Neural progenitor cell (in vitro differentiated cells): ENCODE results near the gene GM2A. TPM values are rescaled to one million over a fixed set of nuclear protein-coding genes. Genes with fewer than 3 reads are reported as not detected.
"Not testable (repeated sequence)": the region's sequence is repeated elsewhere in the genome, so short reads cannot be mapped to it uniquely, and the experiment has no call there.

Experiments
- DNase-seq: peaks from one replicate; pipeline ENCODE4 v3.0.0-alpha.2; 2016; ENCODE audit warnings: low spot score
- H2AFZ ChIP-seq: fragments of 200-600 bp; sonication (generic); replicated peaks from 2 replicates; pipeline ENCODE4 v1.6.1; 2016; ENCODE audit warnings: antibody characterized with exemption
- H3F3A ChIP-seq: fragments of 200-600 bp; sonication (generic); 2 replicates; pipeline ENCODE4 v1.6.1; 2016; ENCODE audit warnings: antibody characterized with exemption, low read depth
- H3K27ac ChIP-seq: fragments of 200-600 bp; sonication (generic); 2 replicates; pipeline ENCODE4 v1.5.1; 2016; ENCODE audit warnings: mild to moderate bottlenecking
- H3K27me3 ChIP-seq: fragments of 200-600 bp; sonication (generic); 2 replicates; pipeline ENCODE4 v1.6.1; 2016; ENCODE audit warnings: mild to moderate bottlenecking, moderate library complexity
- H3K36me3 ChIP-seq: fragments of 200-600 bp; sonication (generic); 2 replicates; pipeline ENCODE4 v1.5.1; 2016
- H3K4me1 ChIP-seq: fragments of 200-600 bp; sonication (generic); 2 replicates; pipeline ENCODE4 v1.6.1; 2016; ENCODE audit warnings: mixed run types
- H3K4me2 ChIP-seq: fragments of 200-600 bp; sonication (generic); 2 replicates; pipeline ENCODE4 v1.6.1; 2016
- H3K4me3 ChIP-seq: fragments of 200-600 bp; sonication (generic); 2 replicates; pipeline ENCODE4 v1.5.1; 2016
- H3K79me2 ChIP-seq: fragments of 200-600 bp; sonication (generic); 2 replicates; pipeline ENCODE4 v1.6.1; 2016; ENCODE audit warnings: low read depth
- H3K9ac ChIP-seq: fragments of 200-600 bp; sonication (generic); 2 replicates; pipeline ENCODE4 v1.6.1; 2016
- H3K9me3 ChIP-seq: fragments of 200-600 bp; sonication (generic); 2 replicates; pipeline ENCODE4 v1.5.1; 2016; ENCODE audit warnings: low read depth
- H4K20me1 ChIP-seq: fragments of 200-600 bp; sonication (generic); 2 replicates; pipeline ENCODE4 v1.6.1; 2016; ENCODE audit warnings: low read depth
- H3K27ac Mint-ChIP-seq: 3 replicates; pipeline ENCODE4 v1.8.0; 2021; ENCODE audit warnings: mixed read lengths
- H3K27me3 Mint-ChIP-seq: 2 replicates; pipeline ENCODE4 v1.8.0; 2022; ENCODE audit warnings: low read depth, mild to moderate bottlenecking, inconsistent platforms, moderate library complexity, mixed read lengths; ENCODE audit not compliant: insufficient read depth
- H3K36me3 Mint-ChIP-seq: 3 replicates; pipeline ENCODE4 v1.8.0; 2021; ENCODE audit warnings: mixed read lengths
- H3K4me1 Mint-ChIP-seq: 3 replicates; pipeline ENCODE4 v1.8.0; 2021; ENCODE audit warnings: mixed read lengths
- H3K4me3 Mint-ChIP-seq: 3 replicates; pipeline ENCODE4 v1.8.0; 2021; ENCODE audit warnings: mild to moderate bottlenecking, moderate library complexity, mixed read lengths
- H3K9me3 Mint-ChIP-seq: 3 replicates; pipeline ENCODE4 v1.8.0; 2020; ENCODE audit warnings: mixed read lengths
- EZH2 ChIP-seq: fragments of 200-600 bp; sonication (generic); IDR thresholded peaks from 2 replicates; pipeline ENCODE4 v1.6.1; 2017; ENCODE audit warnings: antibody characterized with exemption, mild to moderate bottlenecking, moderate library complexity
- EZH2phosphoT487 ChIP-seq: fragments of 200-600 bp; sonication (generic); IDR thresholded peaks from 2 replicates; pipeline ENCODE4 v1.6.1; 2017; ENCODE audit warnings: antibody characterized with exemption
- total RNA-seq: library from RNA; depleted of rRNA; stranded (reverse); fragments of >200 nt; gene quantifications from 2 replicates; pipeline ENCODE4 v1.2.3, GENCODE V29; 2015; ENCODE audit warnings: low replicate concordance
- TF ChIP-seq, protein P1 (sequence below): fragments of 200-600 bp; sonication (generic); IDR thresholded peaks from 2 replicates; pipeline ENCODE4 v1.5.1; 2017; ENCODE audit warnings: antibody characterized with exemption, mild to moderate bottlenecking

The GM2A gene
- total RNA-seq, 1 donor from 2014 or later, result 19.4 TPM

DNA sequence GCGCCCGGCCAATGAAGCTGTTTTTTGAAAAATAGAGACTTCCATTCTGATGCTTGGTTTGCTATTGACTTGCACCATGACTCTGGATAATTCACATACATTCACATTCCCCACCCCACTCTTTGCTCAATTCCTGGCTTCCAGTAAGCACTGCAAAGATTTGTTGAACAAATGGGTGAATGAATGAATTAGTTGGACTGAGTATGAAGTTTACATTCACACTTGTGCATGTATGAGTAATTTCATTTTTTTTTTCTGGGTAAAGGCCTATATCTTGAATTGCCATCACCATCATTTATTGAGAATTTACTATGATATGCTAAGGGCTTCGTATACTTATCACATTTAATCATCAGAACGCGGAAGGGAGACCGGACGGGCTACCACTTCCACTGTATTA is 15.3 kb upstream of the GM2A start:
- H2AFZ ChIP-seq, result no peak overlapping the region
- no peak overlapping the region for H3K9ac ChIP-seq
- H3K9me3 Mint-ChIP-seq, result peaks cover 6% of the 10 kb centered on the region
- H3K27me3 ChIP-seq, result no peaks in the 10 kb centered on the region
- peaks cover 2% of the 10 kb centered on the region for H3K4me1 Mint-ChIP-seq
- H3K79me2 ChIP-seq, result no peaks in the 10 kb centered on the region
- no peaks in the 10 kb centered on the region for H3K36me3 Mint-ChIP-seq
- H3K27me3 Mint-ChIP-seq, result peaks cover 6% of the 10 kb centered on the region
- no peaks in the 10 kb centered on the region for H4K20me1 ChIP-seq
- H3K4me2 ChIP-seq, result no peak overlapping the region
- H3K27ac ChIP-seq, result no peak overlapping the region
- H3K4me3 Mint-ChIP-seq, result no peak overlapping the region
- H3K36me3 ChIP-seq, result no peaks in the 10 kb centered on the region
- no peaks in the 10 kb centered on the region for H3F3A ChIP-seq
- H3K27ac Mint-ChIP-seq, result no peak overlapping the region
- no peak for DNase-seq
- no peaks in the 10 kb centered on the region for H3K4me1 ChIP-seq
- H3K4me3 ChIP-seq, result no peak overlapping the region
- no peaks in the 10 kb centered on the region for H3K9me3 ChIP-seq
- TF ChIP-seq, protein P1, sequence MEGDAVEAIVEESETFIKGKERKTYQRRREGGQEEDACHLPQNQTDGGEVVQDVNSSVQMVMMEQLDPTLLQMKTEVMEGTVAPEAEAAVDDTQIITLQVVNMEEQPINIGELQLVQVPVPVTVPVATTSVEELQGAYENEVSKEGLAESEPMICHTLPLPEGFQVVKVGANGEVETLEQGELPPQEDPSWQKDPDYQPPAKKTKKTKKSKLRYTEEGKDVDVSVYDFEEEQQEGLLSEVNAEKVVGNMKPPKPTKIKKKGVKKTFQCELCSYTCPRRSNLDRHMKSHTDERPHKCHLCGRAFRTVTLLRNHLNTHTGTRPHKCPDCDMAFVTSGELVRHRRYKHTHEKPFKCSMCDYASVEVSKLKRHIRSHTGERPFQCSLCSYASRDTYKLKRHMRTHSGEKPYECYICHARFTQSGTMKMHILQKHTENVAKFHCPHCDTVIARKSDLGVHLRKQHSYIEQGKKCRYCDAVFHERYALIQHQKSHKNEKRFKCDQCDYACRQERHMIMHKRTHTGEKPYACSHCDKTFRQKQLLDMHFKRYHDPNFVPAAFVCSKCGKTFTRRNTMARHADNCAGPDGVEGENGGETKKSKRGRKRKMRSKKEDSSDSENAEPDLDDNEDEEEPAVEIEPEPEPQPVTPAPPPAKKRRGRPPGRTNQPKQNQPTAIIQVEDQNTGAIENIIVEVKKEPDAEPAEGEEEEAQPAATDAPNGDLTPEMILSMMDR, result no peak
- no peak for TF ChIP-seq EZH2phosphoT487
- TF ChIP-seq EZH2, result no peak

DNA sequence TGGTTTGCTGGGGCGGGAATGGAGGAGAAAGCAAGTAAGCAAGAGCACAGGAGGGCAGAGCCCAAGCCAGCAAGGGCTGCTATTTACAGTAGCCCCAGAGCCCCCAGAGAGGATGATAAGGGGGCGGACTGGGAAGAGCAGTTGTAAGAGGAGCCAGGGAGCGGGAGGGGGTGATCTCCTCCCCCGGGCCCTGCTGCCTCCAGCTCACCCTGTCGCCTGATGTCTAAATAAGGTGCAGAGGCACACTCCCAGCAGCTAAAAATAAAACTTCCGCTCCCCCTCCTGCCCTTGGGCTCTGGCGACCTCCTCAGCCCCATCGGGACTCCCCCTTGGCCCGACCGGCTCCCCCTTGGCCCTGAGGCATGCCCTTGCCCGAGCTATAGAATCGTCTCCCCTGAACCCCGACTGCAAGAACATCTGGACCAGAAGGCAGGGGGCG is 14.7 kb upstream of the GM2A start:
- no peak overlapping the region for H3K9ac ChIP-seq
- H2AFZ ChIP-seq, result peak overlapping the region; percentile 42
- no peaks in the 10 kb centered on the region for H3K9me3 ChIP-seq
- H3K4me3 ChIP-seq, result no peak overlapping the region
- H4K20me1 ChIP-seq, result no peaks in the 10 kb centered on the region
- peak overlapping the region; percentile 29 for H3K27ac Mint-ChIP-seq
- no peak overlapping the region for H3K4me3 Mint-ChIP-seq
- no peaks in the 10 kb centered on the region for H3K27me3 ChIP-seq
- H3K27me3 Mint-ChIP-seq, result peaks cover 6% of the 10 kb centered on the region
- H3F3A ChIP-seq, result no peaks in the 10 kb centered on the region
- H3K9me3 Mint-ChIP-seq, result peaks cover 6% of the 10 kb centered on the region
- H3K4me2 ChIP-seq, result no peak overlapping the region
- TF ChIP-seq EZH2phosphoT487 (no peak), EZH2 (no peak)
- TF ChIP-seq, protein P1, result no peak
- DNase-seq, result no peak
- no peak overlapping the region for H3K27ac ChIP-seq
- H3K36me3 ChIP-seq, result no peaks in the 10 kb centered on the region
- H3K4me1 ChIP-seq, result no peaks in the 10 kb centered on the region
- peaks cover 2% of the 10 kb centered on the region for H3K4me1 Mint-ChIP-seq
- H3K79me2 ChIP-seq, result no peaks in the 10 kb centered on the region
- no peaks in the 10 kb centered on the region for H3K36me3 Mint-ChIP-seq

DNA sequence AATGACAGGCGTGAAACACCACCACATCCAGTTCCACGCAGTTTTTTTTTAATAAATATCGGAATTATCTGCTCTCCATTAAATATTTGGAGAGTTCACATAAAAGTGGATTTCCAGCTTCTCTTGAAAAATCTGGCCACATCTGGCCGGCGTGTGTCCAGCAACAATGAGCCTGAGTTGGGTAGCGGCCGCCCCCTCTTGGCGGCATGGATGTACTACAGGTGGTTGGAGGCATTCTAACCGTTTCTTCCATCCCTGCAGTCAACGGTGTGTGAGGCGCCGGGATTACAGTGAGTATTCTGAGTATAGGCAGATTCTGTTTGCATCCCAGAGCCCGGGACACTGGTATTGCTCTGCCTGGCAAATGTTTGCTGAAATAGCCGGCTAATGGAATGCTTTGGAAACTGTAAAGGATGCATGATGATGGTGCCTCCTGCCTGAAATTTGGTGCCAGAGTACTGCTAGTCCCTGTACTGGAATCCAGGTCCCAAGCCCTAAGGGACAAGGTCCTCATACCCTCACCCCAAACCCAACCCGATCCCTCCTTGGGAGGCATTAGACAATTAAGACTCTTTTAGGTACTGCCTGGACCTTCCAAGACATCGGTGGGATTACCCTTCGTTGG is 13.6 kb upstream of the GM2A start:
- Mint-ChIP-seq H3K9me3 (peaks cover 6% of the 10 kb centered on the region), H3K36me3 (no peaks in the 10 kb centered on the region), H3K4me3 (no peak overlapping the region), H3K4me1 (peaks cover 2% of the 10 kb centered on the region), H3K27me3 (peaks cover 4% of the 10 kb centered on the region), H3K27ac (no peak overlapping the region)
- H3K79me2 ChIP-seq, result no peaks in the 10 kb centered on the region
- H3K27me3 ChIP-seq, result no peaks in the 10 kb centered on the region
- no peak overlapping the region for H2AFZ ChIP-seq
- TF ChIP-seq, protein P1, result peak; percentile 65
- TF ChIP-seq EZH2 (no peak), EZH2phosphoT487 (no peak)
- no peak overlapping the region for H3K9ac ChIP-seq
- no peaks in the 10 kb centered on the region for H3F3A ChIP-seq
- H3K36me3 ChIP-seq, result no peaks in the 10 kb centered on the region
- no peaks in the 10 kb centered on the region for H4K20me1 ChIP-seq
- no peak overlapping the region for H3K4me2 ChIP-seq
- no peaks in the 10 kb centered on the region for H3K4me1 ChIP-seq
- H3K4me3 ChIP-seq, result no peak overlapping the region
- DNase-seq, result peak; percentile 61
- no peaks in the 10 kb centered on the region for H3K9me3 ChIP-seq
- no peak overlapping the region for H3K27ac ChIP-seq

DNA sequence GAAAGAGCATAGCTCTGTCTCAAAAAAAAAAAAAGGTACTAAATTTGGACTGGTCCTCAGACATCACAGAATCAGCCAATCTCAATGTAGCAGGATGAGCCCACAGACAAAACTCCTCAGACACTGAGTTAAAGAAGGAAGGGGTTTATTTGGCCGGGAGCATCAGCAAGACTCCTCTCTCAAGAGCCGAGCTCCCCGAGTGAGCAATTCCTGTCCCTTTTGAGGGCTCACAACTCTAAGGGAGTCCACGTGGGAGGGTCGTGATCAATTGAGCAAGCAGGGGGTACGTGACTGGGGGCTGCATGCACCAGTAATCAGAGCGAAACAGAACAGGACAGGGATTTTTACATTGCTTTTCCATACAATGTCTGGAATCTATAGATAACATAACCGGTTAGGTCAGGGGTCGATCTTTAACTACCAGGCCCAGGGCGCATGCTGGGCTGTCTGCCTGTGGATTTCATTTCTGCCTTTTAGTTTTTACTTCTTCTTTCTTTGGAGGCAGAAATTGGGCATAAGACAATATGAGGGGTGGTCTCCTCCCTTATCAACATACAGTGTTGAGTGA is 12.6 kb upstream of the GM2A start:
- H3K36me3 Mint-ChIP-seq, H3K4me3 Mint-ChIP-seq, H4K20me1 ChIP-seq, H3K4me1 ChIP-seq, H2AFZ ChIP-seq, H3K9me3 ChIP-seq, H3F3A ChIP-seq, H3K27ac Mint-ChIP-seq, H3K27me3 Mint-ChIP-seq, H3K4me2 ChIP-seq, H3K4me1 Mint-ChIP-seq, H3K27me3 ChIP-seq, H3K27ac ChIP-seq, H3K4me3 ChIP-seq, DNase-seq, H3K36me3 ChIP-seq, H3K9me3 Mint-ChIP-seq, H3K79me2 ChIP-seq, H3K9ac ChIP-seq: not testable (repeated sequence)
